WTC11 (cell line): ENCODE results near the gene CYB5B. TPM values are rescaled to one million over a fixed set of nuclear protein-coding genes. Genes with fewer than 3 reads are reported as not detected.

Experiments used
- ATAC-seq: fragments of 200-7000 bp; cut with Tn5 transposase; 2 replicates; pipeline ENCODE4 v1.10.0; 2021; ENCODE audit warnings: mild to moderate bottlenecking, moderate library complexity
- CTCF ChIA-PET: fragments of 300-600 bp; sonication (Branson Sonifier 250); formaldehyde crosslinking; loops from one replicate; lab custom pipeline; 2021; ENCODE audit warnings: antibody characterized with exemption; lab: Charles Lee
- POLR2A ChIA-PET: fragments of 350-600 bp; sonication (Branson Sonifier 250); formaldehyde crosslinking; loops from one replicate; lab custom pipeline; 2021; ENCODE audit warnings: antibody characterized with exemption; lab: Charles Lee
- DNase-seq: peaks from one replicate; pipeline ENCODE4 v3.0.0; 2021; ENCODE audit warnings: low spot score
- H3K27ac Mint-ChIP-seq: 2 replicates; pipeline ENCODE4 v1.8.0; 2021; ENCODE audit warnings: mixed read lengths
- H3K27me3 Mint-ChIP-seq: 2 replicates; pipeline ENCODE4 v1.8.0; 2021; ENCODE audit warnings: low read depth, mild to moderate bottlenecking, moderate library complexity, mixed read lengths
- H3K36me3 Mint-ChIP-seq: 2 replicates; pipeline ENCODE4 v1.8.0; 2021; ENCODE audit warnings: mixed read lengths
- H3K4me1 Mint-ChIP-seq: 2 replicates; pipeline ENCODE4 v1.8.0; 2022; ENCODE audit warnings: mixed read lengths
- H3K4me3 Mint-ChIP-seq: 2 replicates; pipeline ENCODE4 v1.8.0; 2021; ENCODE audit warnings: mild to moderate bottlenecking, moderate library complexity, mixed read lengths
- H3K9me3 Mint-ChIP-seq: 2 replicates; pipeline ENCODE4 v1.8.0; 2021; ENCODE audit warnings: mixed read lengths
- CTCF ChIP-seq: fragments of 200-600 bp; IDR thresholded peaks from 2 replicates; pipeline ENCODE4 v1.8.0; 2022; ENCODE audit warnings: antibody characterized with exemption
- IRF1 ChIP-seq: sonication (generic); formaldehyde crosslinking; IDR thresholded peaks from 2 replicates; pipeline ENCODE4 v1.8.0; 2023; ENCODE audit warnings: missing genetic modification reagents
- NFYB ChIP-seq: sonication (generic); formaldehyde crosslinking; conservative IDR thresholded peaks from 2 replicates; pipeline ENCODE4 v1.8.0; 2022; ENCODE audit warnings: low read depth, missing genetic modification reagents
- NR1H2 ChIP-seq: sonication (generic); formaldehyde crosslinking; IDR thresholded peaks from 2 replicates; pipeline ENCODE4 v1.9.0; 2021; ENCODE audit warnings: mild to moderate bottlenecking, moderate library complexity, missing genetic modification reagents
- OVOL2 ChIP-seq: fragments of 250-450 bp; sonication (Bioruptor Pico); IDR thresholded peaks from 2 replicates; pipeline ENCODE4 v1.9.0; 2021; ENCODE audit warnings: mild to moderate bottlenecking, borderline replicate concordance
- PRRX2 ChIP-seq: fragments of 250-450 bp; sonication (Bioruptor Pico); IDR thresholded peaks from 2 replicates; pipeline ENCODE4 v1.8.0; 2021; ENCODE audit warnings: mild to moderate bottlenecking
- SOX15 ChIP-seq: fragments of 250-450 bp; sonication (Bioruptor Pico); IDR thresholded peaks from 2 replicates; pipeline ENCODE4 v1.9.0; 2021; ENCODE audit warnings: mild to moderate bottlenecking
- USF2 ChIP-seq: sonication (generic); formaldehyde crosslinking; IDR thresholded peaks from 2 replicates; pipeline ENCODE4 v1.8.1; 2023; ENCODE audit warnings: mild to moderate bottlenecking, missing genetic modification reagents, moderate library complexity
- ZNF396 ChIP-seq: fragments of 250-450 bp; sonication (Bioruptor Pico); IDR thresholded peaks from 2 replicates; pipeline ENCODE4 v1.8.0; 2021; ENCODE audit warnings: mild to moderate bottlenecking, moderate library complexity, borderline replicate concordance
- ZNF512 ChIP-seq: sonication (generic); formaldehyde crosslinking; IDR thresholded peaks from 2 replicates; pipeline ENCODE4 v1.8.1; 2022; ENCODE audit warnings: missing genetic modification reagents, borderline replicate concordance
- total RNA-seq: library from RNA; stranded (reverse); gene quantifications from 3 replicates; pipeline ENCODE4 v1.2.3, GENCODE V29; 2021
- TF ChIP-seq, protein P1 (sequence below): sonication (generic); formaldehyde crosslinking; IDR thresholded peaks from 2 replicates; pipeline ENCODE4 v1.8.0; 2023; ENCODE audit warnings: mild to moderate bottlenecking, missing genetic modification reagents
- TF ChIP-seq, protein P2 (sequence below): fragments of 250-450 bp; sonication (Bioruptor Pico); IDR thresholded peaks from 2 replicates; pipeline ENCODE4 v1.8.0; 2021; ENCODE audit warnings: mild to moderate bottlenecking
- TF ChIP-seq, protein P3 (sequence below): sonication (generic); formaldehyde crosslinking; IDR thresholded peaks from 2 replicates; pipeline ENCODE4 v1.8.0; 2022; ENCODE audit warnings: mild to moderate bottlenecking, missing genetic modification reagents
- TF ChIP-seq, protein P4 (sequence below): sonication (generic); formaldehyde crosslinking; IDR thresholded peaks from 2 replicates; pipeline ENCODE4 v1.8.1; 2022; ENCODE audit warnings: low read depth, missing genetic modification reagents, borderline replicate concordance
- TF ChIP-seq, protein P5 (sequence below): sonication (generic); formaldehyde crosslinking; IDR thresholded peaks from 2 replicates; pipeline ENCODE4 v1.8.0; 2022; ENCODE audit warnings: mild to moderate bottlenecking, missing genetic modification reagents

Gene CYB5B
- total RNA-seq, 1 experiment from 2014 or later: 109 TPM

DNA sequence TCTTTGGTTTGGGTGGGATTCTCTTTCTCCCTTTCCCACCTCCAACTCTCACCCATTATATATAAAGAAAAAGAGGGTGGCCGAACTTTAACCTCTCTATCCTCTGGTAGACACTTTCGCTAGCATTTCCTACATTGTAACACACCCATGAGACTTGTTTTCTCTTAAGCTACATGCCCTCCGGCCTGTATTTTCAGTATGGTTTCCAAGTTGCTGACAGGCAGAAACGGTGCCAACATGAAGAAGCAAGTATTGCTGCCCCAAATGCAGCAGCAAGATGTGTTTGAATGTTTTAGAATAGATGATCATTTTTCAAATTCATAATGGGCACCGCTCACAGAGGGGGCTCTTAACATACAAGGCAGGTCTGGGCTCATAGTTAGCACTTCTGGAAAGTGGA lies 18.7 kb upstream of the CYB5B start (continued):
- TF ChIP-seq CTCF (no peak), IRF1 (CRISPR knock-in tag) (no peak), OVOL2 (CRISPR knock-in tag) (no peak), SOX15 (CRISPR knock-in tag) (no peak), NR1H2 (no peak), PRRX2 (CRISPR knock-in tag) (no peak), ZNF512 (CRISPR knock-in tag) (no peak)
- TF ChIP-seq, protein P1, sequence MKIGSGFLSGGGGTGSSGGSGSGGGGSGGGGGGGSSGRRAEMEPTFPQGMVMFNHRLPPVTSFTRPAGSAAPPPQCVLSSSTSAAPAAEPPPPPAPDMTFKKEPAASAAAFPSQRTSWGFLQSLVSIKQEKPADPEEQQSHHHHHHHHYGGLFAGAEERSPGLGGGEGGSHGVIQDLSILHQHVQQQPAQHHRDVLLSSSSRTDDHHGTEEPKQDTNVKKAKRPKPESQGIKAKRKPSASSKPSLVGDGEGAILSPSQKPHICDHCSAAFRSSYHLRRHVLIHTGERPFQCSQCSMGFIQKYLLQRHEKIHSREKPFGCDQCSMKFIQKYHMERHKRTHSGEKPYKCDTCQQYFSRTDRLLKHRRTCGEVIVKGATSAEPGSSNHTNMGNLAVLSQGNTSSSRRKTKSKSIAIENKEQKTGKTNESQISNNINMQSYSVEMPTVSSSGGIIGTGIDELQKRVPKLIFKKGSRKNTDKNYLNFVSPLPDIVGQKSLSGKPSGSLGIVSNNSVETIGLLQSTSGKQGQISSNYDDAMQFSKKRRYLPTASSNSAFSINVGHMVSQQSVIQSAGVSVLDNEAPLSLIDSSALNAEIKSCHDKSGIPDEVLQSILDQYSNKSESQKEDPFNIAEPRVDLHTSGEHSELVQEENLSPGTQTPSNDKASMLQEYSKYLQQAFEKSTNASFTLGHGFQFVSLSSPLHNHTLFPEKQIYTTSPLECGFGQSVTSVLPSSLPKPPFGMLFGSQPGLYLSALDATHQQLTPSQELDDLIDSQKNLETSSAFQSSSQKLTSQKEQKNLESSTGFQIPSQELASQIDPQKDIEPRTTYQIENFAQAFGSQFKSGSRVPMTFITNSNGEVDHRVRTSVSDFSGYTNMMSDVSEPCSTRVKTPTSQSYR (CRISPR knock-in tag): no peak
- TF ChIP-seq, protein P2, sequence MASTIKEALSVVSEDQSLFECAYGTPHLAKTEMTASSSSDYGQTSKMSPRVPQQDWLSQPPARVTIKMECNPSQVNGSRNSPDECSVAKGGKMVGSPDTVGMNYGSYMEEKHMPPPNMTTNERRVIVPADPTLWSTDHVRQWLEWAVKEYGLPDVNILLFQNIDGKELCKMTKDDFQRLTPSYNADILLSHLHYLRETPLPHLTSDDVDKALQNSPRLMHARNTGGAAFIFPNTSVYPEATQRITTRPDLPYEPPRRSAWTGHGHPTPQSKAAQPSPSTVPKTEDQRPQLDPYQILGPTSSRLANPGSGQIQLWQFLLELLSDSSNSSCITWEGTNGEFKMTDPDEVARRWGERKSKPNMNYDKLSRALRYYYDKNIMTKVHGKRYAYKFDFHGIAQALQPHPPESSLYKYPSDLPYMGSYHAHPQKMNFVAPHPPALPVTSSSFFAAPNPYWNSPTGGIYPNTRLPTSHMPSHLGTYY (CRISPR knock-in tag): no peak
- TF ChIP-seq, protein P3, sequence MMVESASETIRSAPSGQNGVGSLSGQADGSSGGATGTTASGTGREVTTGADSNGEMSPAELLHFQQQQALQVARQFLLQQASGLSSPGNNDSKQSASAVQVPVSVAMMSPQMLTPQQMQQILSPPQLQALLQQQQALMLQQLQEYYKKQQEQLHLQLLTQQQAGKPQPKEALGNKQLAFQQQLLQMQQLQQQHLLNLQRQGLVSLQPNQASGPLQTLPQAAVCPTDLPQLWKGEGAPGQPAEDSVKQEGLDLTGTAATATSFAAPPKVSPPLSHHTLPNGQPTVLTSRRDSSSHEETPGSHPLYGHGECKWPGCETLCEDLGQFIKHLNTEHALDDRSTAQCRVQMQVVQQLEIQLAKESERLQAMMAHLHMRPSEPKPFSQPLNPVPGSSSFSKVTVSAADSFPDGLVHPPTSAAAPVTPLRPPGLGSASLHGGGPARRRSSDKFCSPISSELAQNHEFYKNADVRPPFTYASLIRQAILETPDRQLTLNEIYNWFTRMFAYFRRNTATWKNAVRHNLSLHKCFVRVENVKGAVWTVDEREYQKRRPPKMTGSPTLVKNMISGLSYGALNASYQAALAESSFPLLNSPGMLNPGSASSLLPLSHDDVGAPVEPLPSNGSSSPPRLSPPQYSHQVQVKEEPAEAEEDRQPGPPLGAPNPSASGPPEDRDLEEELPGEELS (CRISPR knock-in tag): no peak
- TF ChIP-seq, protein P4, sequence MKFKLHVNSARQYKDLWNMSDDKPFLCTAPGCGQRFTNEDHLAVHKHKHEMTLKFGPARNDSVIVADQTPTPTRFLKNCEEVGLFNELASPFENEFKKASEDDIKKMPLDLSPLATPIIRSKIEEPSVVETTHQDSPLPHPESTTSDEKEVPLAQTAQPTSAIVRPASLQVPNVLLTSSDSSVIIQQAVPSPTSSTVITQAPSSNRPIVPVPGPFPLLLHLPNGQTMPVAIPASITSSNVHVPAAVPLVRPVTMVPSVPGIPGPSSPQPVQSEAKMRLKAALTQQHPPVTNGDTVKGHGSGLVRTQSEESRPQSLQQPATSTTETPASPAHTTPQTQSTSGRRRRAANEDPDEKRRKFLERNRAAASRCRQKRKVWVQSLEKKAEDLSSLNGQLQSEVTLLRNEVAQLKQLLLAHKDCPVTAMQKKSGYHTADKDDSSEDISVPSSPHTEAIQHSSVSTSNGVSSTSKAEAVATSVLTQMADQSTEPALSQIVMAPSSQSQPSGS (CRISPR knock-in tag): no peak

DNA sequence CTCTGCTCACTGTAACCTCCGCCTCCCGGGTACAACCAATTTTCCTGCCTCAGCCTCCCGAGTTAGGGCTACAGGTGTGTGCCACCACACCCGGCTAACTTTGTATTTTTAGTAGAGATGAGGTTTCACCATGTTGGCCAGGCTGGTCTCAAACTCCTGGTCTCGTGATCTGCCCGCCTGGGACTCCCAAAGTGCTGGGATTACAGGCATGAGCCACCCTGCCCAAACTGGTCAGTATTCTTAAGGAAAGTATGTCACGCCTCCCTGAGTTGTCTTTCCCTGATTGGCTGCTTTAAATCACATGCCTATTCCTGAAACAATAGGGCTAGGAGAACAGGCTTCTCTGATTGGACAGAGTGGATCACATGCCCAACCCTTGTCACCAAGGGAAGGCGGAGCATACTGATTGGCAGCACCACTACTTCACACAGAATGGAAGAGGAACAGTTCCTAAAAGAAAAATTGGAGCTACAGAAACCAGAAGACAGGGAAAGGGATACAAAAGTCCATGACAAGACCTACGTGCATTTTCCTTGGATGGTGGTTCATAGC lies 17.6 kb upstream of the CYB5B start:
- Mint-ChIP-seq H3K4me3 (no peak overlapping the region), H3K4me1 (peaks cover 10% of the 10 kb centered on the region), H3K36me3 (no peaks in the 10 kb centered on the region), H3K27me3 (no peaks in the 10 kb centered on the region), H3K9me3 (peaks cover 4% of the 10 kb centered on the region), H3K27ac (no peak overlapping the region)
- DNase-seq (no peak), ATAC-seq (peak; percentile 74)
- POLR2A ChIA-PET: no interaction called here
- CTCF ChIA-PET: interaction anchor here (0.6 to 4.4 kb wide), 3 partner anchors 8 to 461 kb away, joined by 4 to 17 read pairs (median 6); no protein-coding TSS in a partner anchor
- TF ChIP-seq OVOL2 (CRISPR knock-in tag) (no peak), USF2 (CRISPR knock-in tag) (peak; percentile 90), NFYB (CRISPR knock-in tag) (peak; percentile 52; the same call in 1 of the 2 replicates), ZNF396 (no peak)
- TF ChIP-seq, protein P5, sequence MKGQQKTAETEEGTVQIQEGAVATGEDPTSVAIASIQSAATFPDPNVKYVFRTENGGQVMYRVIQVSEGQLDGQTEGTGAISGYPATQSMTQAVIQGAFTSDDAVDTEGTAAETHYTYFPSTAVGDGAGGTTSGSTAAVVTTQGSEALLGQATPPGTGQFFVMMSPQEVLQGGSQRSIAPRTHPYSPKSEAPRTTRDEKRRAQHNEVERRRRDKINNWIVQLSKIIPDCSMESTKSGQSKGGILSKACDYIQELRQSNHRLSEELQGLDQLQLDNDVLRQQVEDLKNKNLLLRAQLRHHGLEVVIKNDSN: peak; percentile 86
